Activated CD4-positive, alpha-beta T cell treated with anti-CD3 and anti-CD28 coated beads, Interleukin-2, Interleukin-6, amounts not matched to agents 100 ng/mL and 50 ng/mL, durations not matched to agents 16 hours and 8 hours (primary cell): ENCODE data around the gene C14orf39.
"Not testable (repeated sequence)": the region's sequence is repeated elsewhere in the genome, so short reads cannot be mapped to it uniquely, and the experiment has no call there.

ENCODE experiments used
- DNase-seq: peaks from one replicate; pipeline ENCODE4 v3.0.0-alpha.2; 2020

The C14orf39 gene

DNA sequence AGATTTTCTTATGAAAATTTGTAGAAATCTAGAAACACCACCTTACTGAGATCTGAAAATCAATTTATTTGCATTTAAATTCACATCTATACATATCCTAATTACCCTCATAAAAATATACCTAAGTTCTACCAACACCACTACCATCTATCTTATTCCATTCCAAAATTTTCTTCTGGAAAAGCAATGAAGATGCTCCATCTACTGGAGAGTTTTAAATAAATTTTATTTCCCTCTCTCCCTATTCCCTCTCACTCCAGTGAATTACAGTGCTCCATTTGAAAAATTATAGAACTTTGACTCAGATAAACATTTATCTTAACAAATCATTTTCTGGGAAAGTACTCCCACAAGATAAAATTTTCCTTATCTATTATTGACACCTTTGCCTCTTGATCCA lies 2.3 kb upstream of the C14orf39 start:
- no peak for DNase-seq

DNA sequence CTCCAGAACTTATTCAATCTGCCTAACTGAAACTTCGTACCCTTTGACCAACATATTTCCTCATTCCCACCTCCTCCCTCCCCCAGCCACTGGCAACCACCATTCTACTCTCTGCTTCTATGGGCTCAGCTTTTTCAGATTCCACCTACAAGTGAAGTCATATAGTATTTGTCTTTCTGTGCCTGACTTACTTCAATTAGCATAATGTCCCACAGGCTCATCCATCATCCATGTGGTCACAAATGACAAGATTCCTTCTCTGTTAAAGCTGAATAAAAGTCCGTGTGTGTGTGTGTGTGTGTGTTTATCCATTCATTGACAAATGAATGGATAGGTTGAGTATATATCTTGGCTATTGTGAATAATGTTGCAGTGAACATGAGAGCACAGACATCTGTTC lies 1.3 kb upstream of the C14orf39 start:
- no peak for DNase-seq

DNA sequence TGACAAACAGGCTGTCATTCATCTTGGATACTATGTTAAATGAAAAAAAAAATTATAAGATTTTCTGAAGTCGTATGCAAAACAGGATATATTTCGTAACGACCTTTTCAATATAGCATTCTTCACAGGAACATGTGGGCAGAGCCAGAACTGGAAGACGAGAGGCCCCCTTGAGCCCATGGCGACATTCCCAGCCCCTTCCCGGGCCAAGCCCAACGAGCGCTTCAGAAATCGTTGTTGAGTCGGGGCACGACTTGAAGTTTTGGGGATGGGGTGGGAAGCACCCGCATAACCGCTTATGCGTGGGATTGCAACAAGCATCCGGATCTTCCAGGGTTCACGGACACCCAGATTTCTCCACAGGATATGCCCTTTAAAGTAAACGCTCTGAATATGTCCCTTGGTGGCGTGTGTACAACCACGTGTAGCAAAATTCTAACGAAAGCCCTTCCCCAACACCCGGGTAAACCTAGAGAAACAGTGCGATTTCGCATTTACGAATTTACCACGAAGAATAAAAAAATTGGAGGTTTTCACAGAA lies 736 bp downstream of the C14orf39 start:
- DNase-seq: no peak

DNA sequence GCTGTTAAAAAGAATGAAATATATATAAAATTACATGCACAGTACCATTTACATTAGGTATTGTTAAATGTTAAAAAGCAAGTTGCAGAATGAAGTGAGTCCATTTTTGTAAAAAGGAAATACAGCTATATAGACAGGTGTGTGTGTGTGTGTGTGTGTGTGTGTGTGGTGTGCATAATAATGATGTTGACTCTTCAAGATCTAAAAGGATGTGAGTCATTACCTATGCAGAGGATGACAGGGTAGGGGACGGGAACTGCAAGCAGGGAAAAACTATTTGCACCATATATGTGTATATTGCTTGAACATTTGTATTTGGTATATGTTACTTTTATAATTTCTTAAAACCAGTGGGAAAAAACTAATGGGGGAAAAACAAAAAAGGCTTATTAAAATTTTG lies 3.1 kb downstream of the C14orf39 start:
- no peak for DNase-seq

DNA sequence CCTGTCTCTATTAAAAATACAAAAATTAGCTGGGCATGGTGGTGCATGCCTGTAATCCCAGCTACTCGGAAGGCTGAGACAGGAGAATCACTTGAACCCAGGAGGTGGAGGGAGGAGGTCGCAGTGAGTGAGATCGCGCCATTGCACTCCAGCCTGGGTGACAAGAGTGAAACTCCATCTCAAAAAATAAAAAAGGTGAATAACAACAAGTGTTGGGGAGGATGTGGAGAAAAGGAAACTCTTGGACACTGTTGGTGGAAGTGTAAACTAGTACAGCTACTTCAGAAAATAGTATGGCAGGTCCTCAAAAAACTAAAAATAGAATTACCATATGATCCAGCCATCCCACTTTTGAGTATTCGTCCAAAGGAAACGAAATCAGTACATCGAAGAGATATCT lies 5.6 kb downstream of the C14orf39 start:
- not testable (repeated sequence) for DNase-seq

DNA sequence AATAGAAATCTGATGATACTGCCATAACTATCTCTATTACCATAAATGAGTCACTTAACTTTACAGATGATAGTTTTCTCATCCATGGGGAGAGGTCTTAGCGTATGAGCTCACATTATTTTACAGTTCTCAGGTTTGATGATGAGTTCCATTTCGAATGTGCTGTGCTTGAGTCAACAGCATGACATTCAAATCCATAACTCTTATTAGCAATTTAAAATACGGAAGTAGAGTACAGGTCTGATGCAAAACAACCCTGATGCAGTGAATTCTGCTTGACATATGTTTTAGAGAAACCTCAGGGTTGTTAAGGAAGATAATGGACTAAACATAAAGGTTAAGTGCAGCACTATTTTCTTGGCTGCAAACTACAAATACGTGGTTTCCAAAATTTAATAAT lies 30.0 kb downstream of the C14orf39 start:
- no peak for DNase-seq

DNA sequence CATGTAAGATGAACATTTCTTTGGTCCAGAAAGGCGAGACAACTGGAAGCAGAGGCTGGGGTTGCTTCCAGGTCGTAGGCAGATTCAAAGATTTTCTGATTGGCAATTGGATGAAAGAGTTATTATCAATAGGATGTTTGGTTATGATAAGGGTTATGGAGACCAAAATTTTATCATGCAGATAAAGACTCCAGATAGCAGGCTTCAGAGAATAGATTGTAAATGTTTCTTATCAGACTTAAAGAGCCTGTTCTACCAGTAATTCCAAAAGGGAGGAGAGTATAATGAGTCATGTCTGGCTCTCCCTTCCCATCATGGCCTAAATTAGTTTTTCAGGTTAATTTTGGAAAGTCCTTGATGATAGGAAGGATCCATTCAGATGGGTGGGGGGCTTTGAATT lies 55.6 kb downstream of the C14orf39 start:
- DNase-seq: no peak

DNA sequence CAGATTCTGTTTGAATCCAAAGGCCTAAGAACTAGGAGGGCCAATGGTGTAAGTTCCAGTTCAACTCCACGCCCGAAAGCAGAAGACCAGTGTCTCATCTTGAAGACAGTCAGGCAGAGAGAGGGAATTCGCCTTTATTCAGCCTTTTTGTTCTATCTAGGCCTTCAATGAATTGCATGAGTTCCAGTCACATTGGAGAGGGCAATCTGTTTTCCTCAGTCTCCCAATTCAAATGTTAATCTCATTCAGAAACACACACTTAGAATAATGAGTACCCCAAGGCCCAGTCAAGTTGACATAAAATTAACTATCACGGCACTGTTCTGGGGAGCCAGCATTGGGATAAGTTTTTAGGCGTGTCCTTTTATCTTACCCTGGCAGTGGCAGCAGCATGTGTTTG lies 65.8 kb downstream of the C14orf39 start:
- DNase-seq: no peak

DNA sequence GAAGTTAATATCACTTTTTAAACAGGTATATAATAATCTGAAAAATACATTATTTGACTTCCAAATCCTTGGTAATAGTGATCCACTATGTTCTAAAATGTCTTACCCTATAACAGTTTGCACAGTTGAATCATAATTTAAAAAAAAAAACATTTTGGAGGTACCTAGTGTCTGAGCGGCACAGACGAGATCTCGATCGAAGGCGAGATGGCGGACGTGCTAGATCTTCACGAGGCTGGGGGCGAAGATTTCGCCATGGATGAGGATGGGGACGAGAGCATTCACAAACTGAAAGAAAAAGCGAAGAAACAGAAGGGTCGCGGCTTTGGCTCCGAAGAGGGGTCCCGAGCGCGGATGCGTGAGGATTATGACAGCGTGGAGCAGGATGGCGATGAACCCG lies 88.3 kb downstream of the C14orf39 start:
- not testable (repeated sequence) for DNase-seq

DNA sequence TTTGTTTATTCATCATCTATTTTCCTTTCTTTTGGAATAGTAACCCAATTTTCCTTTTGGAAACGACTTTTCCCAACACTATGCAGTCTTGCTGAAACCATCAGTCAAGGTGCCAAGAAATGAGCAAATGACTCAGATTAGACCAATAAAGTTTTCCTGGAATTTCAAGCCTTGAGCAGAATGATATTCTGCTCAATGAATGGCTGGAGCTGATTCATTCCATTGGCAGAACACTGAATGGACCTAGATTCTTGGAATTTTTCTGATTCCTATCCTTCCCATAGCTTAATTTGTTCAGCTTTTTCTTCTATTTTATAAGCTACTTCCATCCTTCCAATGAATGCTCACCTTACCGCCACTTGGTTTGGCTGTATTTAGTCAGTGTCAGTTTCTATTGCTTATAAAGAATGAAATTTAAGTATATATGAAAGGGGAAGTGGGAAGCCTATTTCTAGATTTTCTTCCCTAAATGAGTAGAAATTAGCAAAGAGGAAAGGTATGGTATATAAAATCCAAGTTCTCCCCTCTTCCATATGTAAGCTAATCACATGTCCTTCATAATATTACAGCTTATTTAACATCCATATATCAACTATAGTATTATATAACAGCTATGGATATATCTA lies 89.0 kb downstream of the C14orf39 start:
- DNase-seq: no peak
